Endothelial cell of umbilical vein (primary cell): Measurements from ENCODE around the gene PPBP. TPM values are rescaled to one million over a fixed set of nuclear protein-coding genes. Genes with fewer than 3 reads are reported as not detected.

Source experiments
- BruUV-seq: library from RNA; stranded (reverse); fragments of 400-500 nt; replicated peaks from 2 replicates; lab custom pipeline; 2021; lab: Mats Ljungman, UMichigan
- CTCF ChIA-PET: fragments of 300-600, 350-600 bp; sonication (Branson Sonifier 250); formaldehyde crosslinking; loops from one replicate; lab custom pipeline; 2021; ENCODE audit warnings: antibody characterized with exemption, inconsistent platforms; lab: Charles Lee
- POLR2A ChIA-PET: fragments of 300-600, 350-600 bp; sonication (Branson Sonifier 250); formaldehyde crosslinking; loops from one replicate; lab custom pipeline; 2021; ENCODE audit warnings: antibody characterized with exemption, inconsistent platforms; lab: Charles Lee
- DNase-seq: peaks from one replicate; pipeline ENCODE4 v3.0.0-alpha.2; 2011; ENCODE audit warnings: low read depth, low spot score
- FAIRE-seq: peaks from 2 replicates; lab custom pipeline; 2011; peaks lifted over from hg19 to GRCh38; lab: Jason Lieb, UNC
- H2AFZ ChIP-seq: 2 replicates; pipeline ENCODE4 v1.6.0; 2012; ENCODE audit warnings: low read depth, low read length, control low read depth, inconsistent platforms
- H3K27ac ChIP-seq: 2 replicates; pipeline ENCODE4 v1.5.1; 2011; ENCODE audit warnings: low read depth, mild to moderate bottlenecking, control low read depth, low read length, moderate library complexity; ENCODE audit not compliant: insufficient read depth
- H3K27me3 ChIP-seq, 2 experiments: 2 replicates each; pipeline versions ENCODE4 v1.6.0 to v1.6.1; 2011; ENCODE audit warnings: low read length in 2 of 2, mixed read lengths in 1 of 2; ENCODE audit not compliant: control insufficient read depth in 2 of 2, insufficient read depth in 2 of 2
- H3K36me3 ChIP-seq, 2 experiments: 2 replicates in 1 of 2; 3 replicates in 1 of 2; pipeline ENCODE4 v1.5.1; 2011; ENCODE audit warnings: low read length in 2 of 2, mild to moderate bottlenecking in 1 of 2, moderate library complexity in 1 of 2; ENCODE audit not compliant: control insufficient read depth in 2 of 2, insufficient read depth in 2 of 2; ENCODE audit errors: extremely low read depth in 1 of 2
- H3K4me1 ChIP-seq: 3 replicates; pipeline ENCODE4 v1.5.1; 2011; ENCODE audit warnings: mild to moderate bottlenecking, low read length; ENCODE audit not compliant: control insufficient read depth, insufficient read depth; ENCODE audit errors: extremely low read depth
- H3K4me2 ChIP-seq: 2 replicates; pipeline ENCODE4 v1.6.1; 2011; ENCODE audit warnings: low read length, control low read depth, mixed read lengths; ENCODE audit not compliant: insufficient read depth
- H3K4me3 ChIP-seq, 3 experiments: fragments of 200-600 bp in 1 of 3; sonication (generic), shearing (Covaris generic) in 1 of 3; replicated peaks in 1 of 3; 2 replicates each; pipeline ENCODE4 v1.5.1; 2011 to 2016; ENCODE audit warnings: control low read depth in 3 of 3, low read length in 3 of 3, mild to moderate bottlenecking in 2 of 3, inconsistent platforms in 1 of 3, low read depth in 1 of 3, moderate library complexity in 1 of 3; ENCODE audit not compliant: insufficient read depth in 1 of 3
- H3K79me2 ChIP-seq: 2 replicates; pipeline ENCODE4 v1.6.0; 2012; ENCODE audit warnings: low read length, inconsistent platforms; ENCODE audit not compliant: control insufficient read depth, insufficient read depth
- H3K9ac ChIP-seq: replicated peaks from 2 replicates; pipeline ENCODE3; 2011; ENCODE audit warnings: low read length, control low read depth; ENCODE audit not compliant: insufficient read depth; ENCODE audit errors: extremely low read depth
- H3K9me1 ChIP-seq: replicated peaks from 3 replicates; pipeline ENCODE4 v1.6.0; 2011; ENCODE audit warnings: mild to moderate bottlenecking, low read length; ENCODE audit not compliant: control insufficient read depth, insufficient read depth; ENCODE audit errors: extremely low read depth
- H3K9me3 ChIP-seq: replicated peaks from 2 replicates; pipeline ENCODE4 v1.5.1; 2012; ENCODE audit warnings: low read length, inconsistent platforms; ENCODE audit not compliant: control insufficient read depth, insufficient read depth
- H4K20me1 ChIP-seq: replicated peaks from 2 replicates; pipeline ENCODE3; 2011; ENCODE audit warnings: mild to moderate bottlenecking, low read length; ENCODE audit not compliant: control insufficient read depth, insufficient read depth; ENCODE audit errors: extremely low read depth
- EZH2 ChIP-seq: IDR thresholded peaks from 2 replicates; pipeline ENCODE4 v1.6.1; 2012; ENCODE audit warnings: borderline replicate concordance, low read depth, mild to moderate bottlenecking, moderate library complexity, low read length, inconsistent platforms; ENCODE audit not compliant: severe bottlenecking
- FOS ChIP-seq: IDR thresholded peaks from 2 replicates; pipeline ENCODE4 v1.6.1; 2011; ENCODE audit warnings: mild to moderate bottlenecking, low read length, moderate library complexity, borderline replicate concordance; ENCODE audit not compliant: insufficient read depth
- GATA2 ChIP-seq: IDR thresholded peaks from 2 replicates; pipeline ENCODE4 v1.7.0; 2011; ENCODE audit warnings: low read depth, mild to moderate bottlenecking, moderate library complexity, mixed read lengths, low read length; ENCODE audit not compliant: insufficient read length, insufficient read depth
- JUN ChIP-seq: IDR thresholded peaks from 2 replicates; pipeline ENCODE4 v1.6.1; 2011; ENCODE audit warnings: borderline replicate concordance, low read depth; ENCODE audit not compliant: insufficient read length, insufficient read depth
- MYC ChIP-seq: IDR thresholded peaks from one replicate; pipeline ENCODE4 v1.6.1; 2011; ENCODE audit warnings: mild to moderate bottlenecking, low read depth, low read length
- POLR2A ChIP-seq: IDR thresholded peaks from 2 replicates; pipeline ENCODE4 v1.6.1; 2012; ENCODE audit warnings: low read depth, mild to moderate bottlenecking, control low read depth, low read length
- POLR2AphosphoS5 ChIP-seq: IDR thresholded peaks from 2 replicates; pipeline ENCODE4 v1.6.1; 2012; ENCODE audit warnings: low read depth, mild to moderate bottlenecking, control low read depth, low read length, moderate library complexity; ENCODE audit not compliant: insufficient read depth
- dilution Hi-C: fragments of 300-500 bp; cut with MboI; formaldehyde crosslinking; loops from one replicate; pipeline ENCODE4 v1.15.0; 2019; ENCODE audit warnings: low sequenced_read_pairs; ENCODE audit not compliant: extremely low pct_ligation_motif_present
- intact Hi-C: fragments of 100-400 bp; cut with micrococcal nuclease; formaldehyde crosslinking; loops from one replicate; pipeline ENCODE4 v1.10.0; 2022
- polyA plus RNA-seq, 4 experiments: library from polyadenylated mRNA; depleted of rRNA in 3 of 4; stranded (reverse) in 3 of 4; unstranded in 1 of 4; fragments of >200 nt; gene quantifications; 2 replicates each; pipeline versions ENCODE4 v1.2.1 to v1.2.3, GENCODE V29; 2011 to 2012; ENCODE audit warnings: missing spikeins in 1 of 4
- total RNA-seq: library from RNA; stranded (reverse); gene quantifications from 2 replicates; pipeline ENCODE4 v1.2.3, GENCODE V29; 2021
- TF ChIP-seq, protein P1 (sequence below), 2 donors: IDR thresholded peaks; 1 replicate in 1 of 2; 2 replicates in 1 of 2; pipeline ENCODE4 v1.5.1; 2011; ENCODE audit warnings: low read length in 2 of 2, mild to moderate bottlenecking in 2 of 2, moderate library complexity in 2 of 2, control low read depth in 1 of 2, inconsistent platforms in 1 of 2, low read depth in 1 of 2; ENCODE audit not compliant: insufficient read depth in 1 of 2; ENCODE audit errors: extremely low read depth in 1 of 2
- TF ChIP-seq, protein P2 (sequence below): IDR thresholded peaks from 2 replicates; pipeline ENCODE4 v1.6.1; 2011; ENCODE audit not compliant: insufficient read depth, insufficient read length

PPBP gene
- total and polyA plus RNA-seq, 2 donors (not counting 3 experiments of a cell fraction or from before 2014, with no cell fraction given): not detected

DNA sequence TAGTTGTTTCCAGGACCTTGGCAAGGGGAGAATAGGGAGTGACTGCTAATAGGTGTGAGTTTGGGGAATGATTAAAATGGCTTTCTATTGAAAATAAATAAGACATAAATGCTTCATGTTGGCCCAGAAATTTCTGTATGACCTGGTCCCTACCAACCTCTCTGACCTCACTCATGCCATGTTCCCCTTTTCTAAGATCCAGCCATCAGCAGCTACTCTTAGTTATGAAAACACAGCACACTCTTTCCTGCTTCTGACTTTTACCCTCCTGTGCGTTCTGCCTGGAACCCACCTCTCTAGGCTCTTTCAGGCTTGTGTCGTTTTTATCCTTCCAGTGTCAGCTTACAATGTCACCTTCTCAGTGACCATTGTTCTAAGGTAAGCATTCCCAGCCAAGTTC, 25.3 kb upstream of the PPBP start:
- ChIA-PET POLR2A (no interaction called here), CTCF (interaction anchor here (1.0 kb wide), 1 partner anchor 25 kb away, joined by 3 read pairs; the partner anchor contains the start of gene CXCL3)
- peaks cover 2% of the 10 kb centered on the region for H3K4me1 ChIP-seq
- TF ChIP-seq, protein P1, sequence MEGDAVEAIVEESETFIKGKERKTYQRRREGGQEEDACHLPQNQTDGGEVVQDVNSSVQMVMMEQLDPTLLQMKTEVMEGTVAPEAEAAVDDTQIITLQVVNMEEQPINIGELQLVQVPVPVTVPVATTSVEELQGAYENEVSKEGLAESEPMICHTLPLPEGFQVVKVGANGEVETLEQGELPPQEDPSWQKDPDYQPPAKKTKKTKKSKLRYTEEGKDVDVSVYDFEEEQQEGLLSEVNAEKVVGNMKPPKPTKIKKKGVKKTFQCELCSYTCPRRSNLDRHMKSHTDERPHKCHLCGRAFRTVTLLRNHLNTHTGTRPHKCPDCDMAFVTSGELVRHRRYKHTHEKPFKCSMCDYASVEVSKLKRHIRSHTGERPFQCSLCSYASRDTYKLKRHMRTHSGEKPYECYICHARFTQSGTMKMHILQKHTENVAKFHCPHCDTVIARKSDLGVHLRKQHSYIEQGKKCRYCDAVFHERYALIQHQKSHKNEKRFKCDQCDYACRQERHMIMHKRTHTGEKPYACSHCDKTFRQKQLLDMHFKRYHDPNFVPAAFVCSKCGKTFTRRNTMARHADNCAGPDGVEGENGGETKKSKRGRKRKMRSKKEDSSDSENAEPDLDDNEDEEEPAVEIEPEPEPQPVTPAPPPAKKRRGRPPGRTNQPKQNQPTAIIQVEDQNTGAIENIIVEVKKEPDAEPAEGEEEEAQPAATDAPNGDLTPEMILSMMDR (IDR thresholded peaks at IDR 0.05; ENCODE audit: extremely low read depth in 1 of 2, insufficient read depth in 1 of 2, low read depth in 1 of 2, low read length in 2 of 2): no peak
- TF ChIP-seq GATA2 (no peak), JUN (no peak), POLR2AphosphoS5 (no peak), FOS (no peak), POLR2A (no peak), MYC (no peak), EZH2 (no peak)
- TF ChIP-seq, protein P2, sequence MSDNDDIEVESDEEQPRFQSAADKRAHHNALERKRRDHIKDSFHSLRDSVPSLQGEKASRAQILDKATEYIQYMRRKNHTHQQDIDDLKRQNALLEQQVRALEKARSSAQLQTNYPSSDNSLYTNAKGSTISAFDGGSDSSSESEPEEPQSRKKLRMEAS: no peak
- no peaks in the 10 kb centered on the region for H3K79me2 ChIP-seq
- no peaks in the 10 kb centered on the region for H3K36me3 ChIP-seq
- H3K27ac ChIP-seq: no peak overlapping the region
- dilution Hi-C loops: no loop called here
- H4K20me1 ChIP-seq: no peaks in the 10 kb centered on the region
- intact Hi-C loops: no loop called here
- peaks cover 0 to 5% of the 10 kb centered on the region in 2 experiments for H3K27me3 ChIP-seq
- H2AFZ ChIP-seq: no peak overlapping the region
- BruUV-seq: no TSS peak
- no peak overlapping the region for H3K4me3 ChIP-seq
- no peaks in the 10 kb centered on the region for H3K9me3 ChIP-seq
- FAIRE-seq (no peak), DNase-seq (no peak)
- H3K4me2 ChIP-seq: no peak overlapping the region
- H3K9me1 ChIP-seq: no peaks in the 10 kb centered on the region
- no peak overlapping the region for H3K9ac ChIP-seq
